Mesendoderm (in vitro differentiated cells): ENCODE data around the gene GMEB1.
A peak's percentile ranks its signal among the peaks of the same experiment; 100 is the strongest.
"Not testable (repeated sequence)": the region's sequence is repeated elsewhere in the genome, so short reads cannot be mapped to it uniquely, and the experiment has no call there.

Experiments used
- DNase-seq: peaks from one replicate; pipeline ENCODE4 v3.0.0; 2013
- H2AK5ac ChIP-seq: 2 replicates; pipeline ENCODE4 v1.6.1; 2013; ENCODE audit warnings: low read length, inconsistent platforms
- H2BK120ac ChIP-seq: 2 replicates; pipeline ENCODE4 v1.6.1; 2013; ENCODE audit warnings: low read depth, mild to moderate bottlenecking, low read length, moderate library complexity, mixed read lengths
- H2BK15ac ChIP-seq: replicated peaks from 2 replicates; pipeline ENCODE4 v1.6.1; 2013; ENCODE audit warnings: low read depth, mild to moderate bottlenecking, moderate library complexity
- H2BK5ac ChIP-seq: 2 replicates; pipeline ENCODE4 v1.6.1; 2013; ENCODE audit warnings: low read length, inconsistent platforms
- H3K18ac ChIP-seq: 2 replicates; pipeline ENCODE4 v1.6.1; 2013; ENCODE audit warnings: mild to moderate bottlenecking, low read length, mixed read lengths
- H3K23ac ChIP-seq: one replicate; pipeline ENCODE4 v1.6.1; 2013; ENCODE audit warnings: low read length
- H3K27ac ChIP-seq: 2 replicates; pipeline ENCODE4 v1.5.1; 2013; ENCODE audit warnings: low read depth, mild to moderate bottlenecking, inconsistent platforms, low read length, moderate library complexity
- H3K27me3 ChIP-seq: 2 replicates; pipeline ENCODE4 v1.6.1; 2013; ENCODE audit warnings: low read length, control low read depth, mild to moderate bottlenecking, inconsistent platforms; ENCODE audit not compliant: insufficient read depth, poor library complexity
- H3K36me3 ChIP-seq: 2 replicates; pipeline ENCODE4 v1.6.1; 2013; ENCODE audit warnings: low read length, inconsistent platforms; ENCODE audit not compliant: control insufficient read depth, insufficient read depth
- H3K4ac ChIP-seq: one replicate; pipeline ENCODE4 v1.6.1; 2013; ENCODE audit warnings: low read depth, mild to moderate bottlenecking, low read length, moderate library complexity
- H3K4me1 ChIP-seq: 2 replicates; pipeline ENCODE4 v1.6.1; 2013; ENCODE audit warnings: low read depth, low read length, inconsistent platforms; ENCODE audit not compliant: control insufficient read depth
- H3K4me2 ChIP-seq: 2 replicates; pipeline ENCODE4 v1.6.1; 2013; ENCODE audit warnings: low read length
- H3K4me3 ChIP-seq: 2 replicates; pipeline ENCODE4 v1.5.1; 2013; ENCODE audit warnings: mild to moderate bottlenecking, low read length
- H3K56ac ChIP-seq: one replicate; pipeline ENCODE4 v1.6.1; 2013; ENCODE audit warnings: low read length
- H3K79me1 ChIP-seq: 2 replicates; pipeline ENCODE4 v1.6.1; 2013; ENCODE audit warnings: low read length, inconsistent platforms
- H3K79me2 ChIP-seq: 2 replicates; pipeline ENCODE4 v1.6.1; 2013; ENCODE audit warnings: mild to moderate bottlenecking, low read length; ENCODE audit not compliant: control insufficient read depth, insufficient read depth
- H3K9ac ChIP-seq: 2 replicates; pipeline ENCODE4 v1.6.1; 2013; ENCODE audit warnings: low read length, inconsistent platforms
- H4K5ac ChIP-seq: one replicate; pipeline ENCODE4 v1.6.1; 2013; ENCODE audit warnings: low read length
- H4K8ac ChIP-seq: one replicate; pipeline ENCODE4 v1.6.1; 2013; ENCODE audit warnings: low read depth, mild to moderate bottlenecking, control low read depth, low read length, moderate library complexity
- WGBS: extraction: QIAGEN DNeasy Blood & Tissue Kit; methylation state at CpG from one replicate; pipeline ENCODE4 v1.1.7; 2013; ENCODE audit warnings: low lambda C conversion rate, missing lambda C conversion rate; ENCODE audit not compliant: insufficient coverage; ENCODE audit errors: extremely low coverage; 5-methylcytosine and 5-hydroxymethylcytosine counted together

GMEB1 gene

GRCh38 chr1:28744184-28744583 is 75.6 kb downstream of the GMEB1 start:
- Histone ChIP-seq H3K27ac (no peak overlapping the region), H2AK5ac (no peak overlapping the region), H4K5ac (no peak overlapping the region), H2BK5ac (no peak overlapping the region), H3K56ac (no peak overlapping the region), H3K36me3 (peaks cover 7% of the 10 kb centered on the region), H3K79me2 (peaks cover 91% of the 10 kb centered on the region), H3K4me2 (no peak overlapping the region), H3K18ac (no peak overlapping the region), H2BK120ac (no peak overlapping the region), H4K8ac (no peak overlapping the region), H3K27me3 (no peaks in the 10 kb centered on the region), H3K79me1 (peaks cover 3% of the 10 kb centered on the region), H3K9ac (no peak overlapping the region), H3K4me1 (no peaks in the 10 kb centered on the region), H3K4me3 (no peak overlapping the region), H2BK15ac (no peak overlapping the region), H3K4ac (no peak overlapping the region), H3K23ac (no peak overlapping the region)
- no peak for DNase-seq
- 100% methylated on average over 1 of the region's 4 CpGs for WGBS

GRCh38 chr1:28745653-28746173 is 77.1 kb downstream of the GMEB1 start:
- Histone ChIP-seq H3K4me1 (no peaks in the 10 kb centered on the region), H3K79me1 (peaks cover 3% of the 10 kb centered on the region), H3K4me2 (no peak overlapping the region), H3K9ac (no peak overlapping the region), H3K23ac (no peak overlapping the region), H3K27ac (no peak overlapping the region), H3K4ac (no peak overlapping the region), H4K5ac (no peak overlapping the region), H3K27me3 (no peaks in the 10 kb centered on the region), H2BK15ac (no peak overlapping the region), H2BK120ac (no peak overlapping the region), H2AK5ac (no peak overlapping the region), H4K8ac (no peak overlapping the region), H3K56ac (no peak overlapping the region), H3K79me2 (peaks cover 94% of the 10 kb centered on the region), H3K36me3 (peaks cover 7% of the 10 kb centered on the region), H3K4me3 (no peak overlapping the region), H3K18ac (no peak overlapping the region), H2BK5ac (no peak overlapping the region)
- DNase-seq: no peak
- WGBS: no CpG with 5 or more reads among the region's 6 CpGs

- Histone ChIP-seq H3K4me2 (no peak overlapping the region), H4K8ac (no peak overlapping the region), H3K56ac (no peak overlapping the region), H3K4me3 (no peak overlapping the region), H3K27ac (no peak overlapping the region), H3K9ac (no peak overlapping the region), H3K23ac (no peak overlapping the region), H3K79me1 (no peaks in the 10 kb centered on the region), H3K4me1 (no peaks in the 10 kb centered on the region), H2AK5ac (no peak overlapping the region), H4K5ac (no peak overlapping the region), H3K79me2 (peaks cover 96% of the 10 kb centered on the region), H3K4ac (no peak overlapping the region), H2BK120ac (no peak overlapping the region), H3K27me3 (no peaks in the 10 kb centered on the region), H3K18ac (no peak overlapping the region), H3K36me3 (no peaks in the 10 kb centered on the region), H2BK5ac (no peak overlapping the region), H2BK15ac (no peak overlapping the region)
- WGBS: 100% methylated on average over 1 of the region's 5 CpGs
- no peak for DNase-seq
Observed at GRCh38 chr1:28750330-28750729, 81.7 kb downstream of the GMEB1 start.

GRCh38 chr1:28750771-28751294 is 82.2 kb downstream of the GMEB1 start:
- peaks cover 96% of the 10 kb centered on the region for H3K79me2 ChIP-seq
- H3K27me3 ChIP-seq, H2AK5ac ChIP-seq, H3K18ac ChIP-seq, H3K79me1 ChIP-seq, H2BK15ac ChIP-seq, H4K5ac ChIP-seq, H3K4me1 ChIP-seq, H3K9ac ChIP-seq, H2BK5ac ChIP-seq, DNase-seq, H3K23ac ChIP-seq, H3K27ac ChIP-seq, H3K4me2 ChIP-seq, H4K8ac ChIP-seq, H3K4ac ChIP-seq, H3K4me3 ChIP-seq, H3K36me3 ChIP-seq, H2BK120ac ChIP-seq: not testable (repeated sequence)
- H3K56ac ChIP-seq: peak overlapping the region; percentile 28
- no CpG with 5 or more reads among the region's 8 CpGs for WGBS

GRCh38 chr1:28751315-28752060 is 82.9 kb downstream of the GMEB1 start:
- no peaks in the 10 kb centered on the region for H3K27me3 ChIP-seq
- H2BK15ac ChIP-seq: no peak overlapping the region
- H4K8ac ChIP-seq: no peak overlapping the region
- H3K4me1 ChIP-seq: no peaks in the 10 kb centered on the region
- peak; percentile 62 for DNase-seq
- H3K79me2 ChIP-seq: peaks cover 96% of the 10 kb centered on the region
- no peak overlapping the region for H2BK5ac ChIP-seq
- no peak overlapping the region for H3K4me2 ChIP-seq
- H3K9ac ChIP-seq: no peak overlapping the region
- H3K27ac ChIP-seq: no peak overlapping the region
- no peaks in the 10 kb centered on the region for H3K36me3 ChIP-seq
- no peak overlapping the region for H3K4me3 ChIP-seq
- no peak overlapping the region for H2BK120ac ChIP-seq
- H4K5ac ChIP-seq: no peak overlapping the region
- H3K79me1 ChIP-seq: no peaks in the 10 kb centered on the region
- H2AK5ac ChIP-seq: no peak overlapping the region
- H3K23ac ChIP-seq: no peak overlapping the region
- WGBS: no CpG with 5 or more reads among the region's 2 CpGs
- no peak overlapping the region for H3K56ac ChIP-seq
- H3K18ac ChIP-seq: no peak overlapping the region
- no peak overlapping the region for H3K4ac ChIP-seq
